Renal cortical epithelial cell (primary cell): ENCODE data around the gene ALKAL2. TPM values are rescaled to one million over a fixed set of nuclear protein-coding genes. Genes with fewer than 3 reads are reported as not detected.

Experiments
- DNase-seq: peaks from one replicate; pipeline ENCODE4 v3.0.0-alpha.2; 2011; ENCODE audit warnings: low read depth
- total RNA-seq: library from RNA; depleted of rRNA; stranded (reverse); fragments of >200 nt; gene quantifications from 2 replicates; pipeline ENCODE4 v1.2.3, GENCODE V29; 2014

ALKAL2 gene
- total RNA-seq, 1 donor from 2014 or later, result 3.9 TPM

DNA sequence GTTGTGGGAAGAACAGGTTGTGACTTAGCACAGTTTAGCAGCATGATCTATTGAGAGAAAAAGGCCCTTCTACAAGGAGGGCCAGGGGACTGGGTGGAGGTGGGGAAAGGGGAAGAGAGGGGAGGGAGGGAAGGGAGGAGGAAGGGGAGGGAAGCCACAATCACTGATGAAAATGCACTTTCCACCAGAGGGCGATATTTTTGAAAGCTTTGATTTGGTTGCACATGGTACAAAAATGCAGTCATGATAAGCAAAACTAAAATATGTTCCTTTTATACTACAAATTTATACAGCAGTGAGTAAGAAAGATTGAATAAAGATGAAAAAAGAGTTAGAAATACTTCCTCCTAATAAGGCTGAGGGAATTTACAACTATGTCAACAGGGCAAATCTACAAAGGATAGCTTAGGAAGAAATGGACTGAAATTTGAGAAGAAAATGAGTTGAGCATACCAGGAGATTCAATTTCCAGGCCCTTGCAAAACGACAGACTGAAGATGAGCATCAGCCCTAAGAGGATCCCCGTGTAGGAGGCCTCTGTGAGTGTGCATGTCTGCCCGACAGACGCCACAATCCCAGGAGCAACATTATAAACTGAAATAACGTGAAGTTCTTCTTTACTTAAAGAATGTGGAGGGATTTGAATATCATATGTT is 41.3 kb downstream of the ALKAL2 start:
- peak; percentile 53 for DNase-seq

- no peak for DNase-seq
Measured at GRCh38 chr2:244547-244946, 43.3 kb downstream of the ALKAL2 start.

GRCh38 chr2:238869-239268 is 49.0 kb downstream of the ALKAL2 start:
- DNase-seq, result no peak

DNA sequence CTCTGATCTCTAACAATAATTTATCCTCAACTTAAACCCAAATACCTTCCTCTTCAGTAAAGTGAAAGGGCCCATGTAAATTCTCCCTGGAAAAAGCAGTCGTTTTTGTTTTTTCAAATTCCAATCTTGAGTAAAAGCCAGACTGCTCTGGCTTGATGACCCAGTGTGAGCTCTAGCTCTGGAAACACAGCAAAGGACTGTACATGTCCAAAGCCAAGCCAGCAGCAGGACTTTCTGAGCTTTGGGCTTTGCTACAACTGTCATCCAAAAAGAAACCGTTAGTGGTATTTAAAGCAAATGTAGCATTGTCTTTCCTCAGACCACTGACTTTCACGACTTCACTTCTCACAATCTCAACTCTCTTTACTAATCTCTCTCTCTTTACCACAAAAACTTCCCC is 49.5 kb downstream of the ALKAL2 start:
- no peak for DNase-seq

DNA sequence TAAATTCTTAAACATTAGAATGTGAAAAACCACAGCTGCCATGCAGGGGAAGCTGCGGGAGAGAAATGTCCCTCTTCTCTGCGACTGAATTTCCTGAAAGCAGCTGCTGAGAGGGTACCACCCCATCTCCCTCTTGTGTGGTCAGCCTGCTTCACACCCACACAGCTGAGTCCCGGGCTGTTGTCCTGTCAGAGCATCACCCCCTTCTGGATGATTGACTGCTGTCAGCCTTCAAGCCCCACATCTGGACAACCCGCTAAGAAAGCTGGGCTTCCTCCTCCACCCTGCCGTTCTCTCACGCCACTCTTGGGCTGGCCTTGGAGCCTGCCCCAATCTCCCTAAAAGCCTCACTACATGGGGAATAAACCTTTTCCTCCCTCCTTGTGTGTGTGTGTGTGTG is 50.0 kb downstream of the ALKAL2 start:
- no peak for DNase-seq

- DNase-seq, result no peak
Measured at GRCh38 chr2:236993-237539, 50.8 kb downstream of the ALKAL2 start.

- no peak for DNase-seq
Measured at GRCh38 chr2:234421-234820, 53.5 kb downstream of the ALKAL2 start.

- DNase-seq, result no peak
Measured at GRCh38 chr2:233030-233429, 54.9 kb downstream of the ALKAL2 start.

DNA sequence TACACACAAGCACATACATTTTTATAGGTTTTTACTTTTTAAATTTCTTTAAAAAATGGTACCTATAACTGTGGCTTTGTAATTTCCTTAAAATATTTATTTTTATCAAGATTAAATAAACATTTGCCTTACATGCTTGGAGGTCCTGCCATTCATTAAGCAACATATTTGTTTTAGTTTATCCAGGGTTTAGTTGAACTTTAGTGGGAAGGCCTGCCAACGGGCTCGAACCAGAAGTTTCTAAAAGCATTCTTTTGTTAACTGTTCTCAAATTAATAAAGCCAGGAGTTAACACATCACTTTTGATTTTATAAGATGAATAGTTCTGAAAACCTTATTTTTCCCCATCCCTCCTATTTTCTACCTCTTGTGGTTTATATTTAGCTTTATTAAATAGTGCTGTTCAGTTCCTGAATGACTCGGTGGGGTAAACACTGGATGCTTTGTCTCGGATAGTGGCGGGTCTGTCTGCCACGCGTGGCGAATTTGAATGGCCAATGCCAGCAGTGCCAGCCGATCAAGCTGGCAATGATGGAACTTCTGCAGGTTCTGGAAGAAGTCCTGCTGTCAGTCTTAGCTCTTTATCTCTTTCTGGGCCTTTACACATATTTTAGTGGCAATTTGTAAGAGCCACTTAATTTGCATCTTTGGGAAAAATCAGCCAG is 56.2 kb downstream of the ALKAL2 start:
- DNase-seq, result no peak

Other genes with a start within 250 kb of the ALKAL2 start
- 24.7 and 31.4 TPM in 2 replicates for gene FAM110C, start 241.6 kb downstream of the ALKAL2 start, total RNA-seq
- gene SH3YL1, start 24.1 kb downstream of the ALKAL2 start, total RNA-seq, result 47.1 and 59.5 TPM in 2 replicates
- gene ACP1, start 23.1 kb downstream of the ALKAL2 start, total RNA-seq, result 117 and 127 TPM in 2 replicates